RPMI7951 (cell line): ENCODE results near the gene LINC00237. TPM values are rescaled to one million over a fixed set of nuclear protein-coding genes. Genes with fewer than 3 reads are reported as not detected.

Source experiments
- DNase-seq: peaks from one replicate; pipeline ENCODE4 v3.0.0-alpha.2; 2012; ENCODE audit warnings: low read depth
- total RNA-seq: library from RNA; depleted of rRNA; stranded (reverse); fragments of >200 nt; shearing (Covaris generic); gene quantifications from 2 replicates; pipeline ENCODE4 v1.2.3, GENCODE V29; 2014

Gene LINC00237
- total RNA-seq, 1 experiment from 2014 or later, result not detected

DNA sequence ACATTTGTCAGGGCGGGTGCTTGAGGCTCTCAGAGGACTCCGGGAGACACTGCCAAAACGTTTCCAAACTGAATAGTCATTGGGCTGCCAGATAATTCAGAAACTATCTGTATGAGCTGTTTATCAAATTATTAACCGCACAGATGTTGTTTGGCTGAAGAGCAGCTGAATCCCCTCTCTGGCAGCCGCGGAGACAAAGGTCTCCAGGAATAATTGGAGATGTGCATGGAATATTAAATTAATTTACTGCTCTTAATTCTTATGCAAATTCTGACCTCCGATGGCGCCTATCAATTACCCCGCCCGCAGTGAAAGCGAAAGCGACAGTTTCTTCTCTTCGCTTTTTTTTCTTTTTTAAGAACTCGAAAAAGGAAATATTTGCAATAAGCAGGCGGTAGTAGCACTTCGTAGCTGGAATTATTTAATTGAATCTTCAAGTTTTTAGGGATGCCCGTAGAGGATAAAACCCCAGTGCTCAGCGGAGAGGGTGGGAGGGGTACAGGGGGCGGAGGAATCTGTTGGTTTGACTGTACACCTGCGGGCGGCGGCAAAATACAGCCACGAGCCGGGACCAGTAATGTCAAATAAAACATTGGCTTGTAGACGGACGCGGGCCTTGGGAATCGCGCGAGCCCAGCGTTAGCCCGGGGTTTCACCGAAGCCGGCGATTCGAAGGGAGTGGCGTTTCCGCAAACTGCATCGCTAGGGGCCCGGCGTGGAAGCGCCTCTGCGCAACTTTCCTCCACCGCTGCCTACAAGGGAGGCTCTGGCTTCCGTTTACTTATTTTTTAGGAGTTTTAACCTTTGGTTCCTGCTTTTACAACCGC, 6.2 kb downstream of the LINC00237 start:
- DNase-seq, result no peak

DNA sequence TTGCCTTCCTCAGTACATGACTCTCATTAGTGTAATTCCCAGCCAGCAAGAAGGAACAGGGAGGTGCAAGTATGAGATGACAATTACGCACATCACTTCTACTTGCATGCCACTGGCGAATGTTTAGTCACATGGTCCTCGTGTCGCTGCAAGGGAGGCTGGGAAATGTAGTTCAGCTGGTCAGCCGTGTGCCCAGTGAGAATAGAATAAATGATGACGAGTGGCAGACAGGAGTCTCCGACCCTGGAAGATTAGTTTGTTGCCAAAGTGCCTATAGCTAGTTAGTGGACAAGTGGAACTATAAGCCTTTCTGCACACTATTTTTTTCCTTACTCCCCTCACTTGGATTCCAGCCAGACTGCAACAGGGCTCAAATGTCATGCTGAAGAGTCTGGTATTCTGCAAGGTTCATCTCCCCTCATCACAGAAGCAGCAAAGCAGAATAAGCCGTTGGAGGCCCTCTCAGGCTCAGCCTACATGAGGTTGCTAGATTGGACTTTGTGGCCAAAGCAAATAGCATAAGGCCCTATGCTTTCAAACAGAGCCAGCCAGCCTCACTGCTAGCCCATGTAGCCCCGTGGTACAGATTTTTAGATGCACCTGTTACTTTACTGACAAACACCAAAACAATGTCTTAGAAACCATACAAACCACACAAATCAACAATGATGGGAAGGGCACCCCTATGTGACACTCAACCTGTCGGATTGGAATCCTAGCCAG, 9.7 kb downstream of the LINC00237 start:
- DNase-seq, result peak; percentile 84

DNA sequence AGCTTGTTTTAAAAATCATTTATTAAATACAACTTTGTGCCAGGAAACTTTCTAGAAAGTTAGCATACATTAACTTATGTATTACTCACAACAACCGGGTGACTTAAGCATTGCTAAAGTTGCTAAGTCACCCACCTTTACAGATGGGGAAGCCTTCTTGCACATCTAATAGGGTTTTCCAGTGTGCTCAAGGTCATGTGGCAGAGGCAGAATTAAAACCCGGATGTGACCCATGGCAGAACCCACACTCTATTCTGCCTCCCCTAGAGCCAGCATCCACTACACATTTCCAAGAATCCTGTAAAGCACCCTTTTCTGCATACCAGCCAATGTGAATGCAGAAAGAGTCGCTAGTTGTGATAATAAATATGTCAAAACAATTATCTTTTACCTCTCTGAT, 13.4 kb downstream of the LINC00237 start:
- DNase-seq, result no peak

DNA sequence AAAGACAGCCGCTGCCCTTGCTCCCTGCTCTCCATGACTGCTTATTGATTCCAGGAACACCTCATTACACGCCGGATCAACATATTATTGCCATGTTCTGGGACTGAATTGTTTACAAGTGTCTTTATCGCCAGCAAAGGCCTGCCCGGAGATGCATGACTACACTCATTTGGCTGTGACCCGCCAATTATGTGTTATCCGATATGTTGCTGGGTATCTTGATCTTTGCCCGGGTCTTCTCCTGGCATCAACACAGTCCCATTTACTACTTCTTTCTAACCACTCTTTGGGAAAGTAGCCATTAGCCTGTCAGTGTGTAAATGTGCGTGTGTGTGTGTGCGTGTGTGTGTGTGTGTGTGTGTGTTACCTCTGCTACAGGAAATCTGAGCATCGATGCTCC, 15.4 kb downstream of the LINC00237 start:
- no peak for DNase-seq

DNA sequence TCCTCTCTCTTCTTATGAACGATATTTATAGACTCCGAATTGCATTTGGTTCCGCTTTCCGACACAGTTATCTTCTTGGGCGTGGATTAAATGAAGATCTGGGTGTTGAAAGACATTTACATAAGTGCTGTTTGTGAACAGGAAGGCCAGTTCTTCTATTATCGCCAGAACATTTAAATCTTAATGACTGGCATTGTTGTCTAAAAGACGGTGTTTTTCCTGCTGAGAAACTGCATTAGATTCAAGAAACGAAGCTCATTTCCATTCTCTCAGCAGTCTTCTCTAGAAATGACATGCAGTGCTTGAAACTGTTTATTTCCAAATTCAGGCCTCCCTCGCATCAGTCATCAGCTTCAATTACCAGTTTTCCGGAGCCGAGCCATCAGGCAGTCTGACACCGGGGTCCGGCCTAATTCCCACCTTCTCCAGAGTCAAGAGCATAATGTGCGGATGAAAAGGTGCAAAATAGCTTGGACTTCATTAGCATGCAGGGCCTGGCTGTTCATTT, 16.0 kb downstream of the LINC00237 start:
- DNase-seq, result no peak

DNA sequence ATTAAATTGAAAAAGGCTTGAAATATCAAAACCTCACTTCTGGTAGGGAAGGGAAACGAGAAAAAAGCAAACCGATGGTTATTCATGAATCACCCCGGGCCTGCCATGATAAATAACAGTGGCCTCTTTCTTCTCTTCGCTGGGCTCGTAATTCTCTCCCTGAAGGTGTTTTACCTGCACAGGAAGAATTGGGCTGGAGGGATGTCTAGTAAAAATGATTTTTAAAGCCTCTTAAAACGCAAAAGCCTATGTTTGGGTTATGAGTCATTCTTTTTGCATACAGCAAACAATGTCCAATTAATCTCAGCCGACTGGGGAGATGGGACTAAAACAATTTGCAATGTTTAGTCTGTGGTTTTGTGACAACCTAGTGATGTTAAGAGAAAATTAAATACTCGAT, 16.8 kb downstream of the LINC00237 start:
- peak; percentile 14 for DNase-seq

DNA sequence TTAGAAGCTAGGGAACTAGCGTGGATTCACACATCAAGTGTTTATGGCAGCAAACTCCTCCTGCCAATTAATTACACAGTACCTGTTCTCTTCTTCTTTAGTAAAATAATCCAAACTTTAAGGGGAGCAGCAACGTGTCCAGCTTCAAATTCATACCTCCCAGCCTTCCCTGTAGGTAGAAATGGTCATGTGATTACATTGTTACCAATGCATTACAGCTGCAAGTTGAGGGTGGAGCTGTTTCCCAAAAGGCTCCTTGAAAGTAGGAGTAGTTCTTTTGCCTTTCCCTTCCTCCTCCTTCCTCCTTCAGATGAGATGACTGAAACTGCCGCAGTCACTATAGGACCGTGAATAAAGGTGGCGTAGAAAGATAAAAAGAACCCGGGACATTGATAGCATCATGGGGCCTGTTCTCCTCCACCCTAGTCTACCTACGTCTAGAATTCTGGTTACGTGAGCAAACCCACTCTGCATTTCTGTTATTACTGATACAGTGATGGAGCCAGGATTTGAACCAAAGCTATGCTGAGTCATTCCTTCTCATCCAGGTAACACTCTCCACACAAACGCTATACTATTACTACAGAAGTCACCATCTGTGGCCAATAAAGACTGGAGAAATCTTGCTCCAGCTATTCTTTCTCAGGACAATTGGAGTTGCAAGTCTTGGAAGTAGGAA, 18.2 kb downstream of the LINC00237 start:
- DNase-seq, result no peak

DNA sequence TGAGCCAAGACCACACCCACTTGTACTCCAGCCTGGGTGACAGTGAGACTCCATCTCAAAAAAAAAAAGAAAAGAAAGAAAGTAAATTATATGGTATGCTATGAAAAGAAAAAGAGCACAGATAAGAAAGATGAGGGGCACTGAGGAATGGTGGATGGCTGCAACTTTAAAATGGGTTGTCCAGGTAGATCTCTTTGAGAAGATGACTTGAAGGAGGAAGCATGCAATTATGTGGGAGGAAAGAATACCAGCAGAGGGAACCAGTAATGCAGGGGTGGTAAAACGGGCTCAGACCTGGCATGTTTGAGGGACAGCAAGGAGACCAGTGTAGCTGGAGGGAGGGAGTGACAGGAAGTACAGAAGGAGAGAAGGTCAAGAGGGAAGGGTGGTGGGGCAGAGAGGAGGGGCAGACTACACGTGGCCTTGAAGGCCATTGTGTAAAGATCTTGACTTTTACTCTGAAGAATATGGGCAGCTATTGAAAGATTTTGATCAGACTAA, 22.3 kb downstream of the LINC00237 start:
- DNase-seq, result no peak

DNA sequence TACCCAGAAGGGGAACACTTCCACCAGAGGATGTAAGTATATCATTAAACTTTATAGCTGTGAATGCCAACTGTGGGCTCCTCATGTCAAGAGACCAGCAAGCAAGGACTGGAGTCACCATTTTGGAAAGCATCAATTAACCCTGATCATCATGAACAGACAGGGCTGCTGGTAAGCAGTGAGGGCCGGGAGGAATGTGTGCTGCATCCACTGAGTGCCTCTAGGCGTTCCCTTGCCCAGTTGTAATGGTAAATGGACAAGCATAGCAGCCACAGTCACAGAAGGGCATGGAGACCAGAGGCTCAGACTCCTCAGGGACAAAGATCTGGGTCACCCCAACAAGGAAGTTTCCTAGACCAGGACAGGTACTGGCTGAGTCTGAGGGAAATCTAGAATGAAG, 23.6 kb downstream of the LINC00237 start:
- DNase-seq, result no peak

DNA sequence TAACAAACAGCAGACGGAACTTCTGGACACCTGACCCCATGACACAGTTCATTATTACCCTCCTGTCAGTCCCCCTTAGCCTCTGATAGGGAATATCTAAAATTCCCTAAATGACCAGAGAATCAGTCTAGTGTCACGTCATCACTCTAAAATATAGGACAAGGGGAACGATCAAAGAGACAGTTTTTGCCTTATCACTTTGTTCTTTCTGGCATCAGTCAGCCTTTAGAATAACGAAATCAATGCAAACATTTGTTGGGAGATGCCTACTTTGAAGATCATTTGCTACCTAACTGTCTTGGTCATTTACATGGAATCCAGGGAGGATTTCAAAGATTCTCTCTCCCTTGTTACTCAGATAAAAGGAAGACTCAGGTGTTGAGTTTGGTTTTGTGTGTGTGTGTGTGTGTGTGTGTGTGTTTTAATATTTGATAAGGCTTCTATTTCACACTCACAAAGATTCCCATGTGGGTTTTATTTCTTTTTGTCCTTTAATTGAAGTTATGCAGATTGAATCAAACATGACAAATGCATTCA, 28.3 kb downstream of the LINC00237 start:
- DNase-seq, result no peak

DNA sequence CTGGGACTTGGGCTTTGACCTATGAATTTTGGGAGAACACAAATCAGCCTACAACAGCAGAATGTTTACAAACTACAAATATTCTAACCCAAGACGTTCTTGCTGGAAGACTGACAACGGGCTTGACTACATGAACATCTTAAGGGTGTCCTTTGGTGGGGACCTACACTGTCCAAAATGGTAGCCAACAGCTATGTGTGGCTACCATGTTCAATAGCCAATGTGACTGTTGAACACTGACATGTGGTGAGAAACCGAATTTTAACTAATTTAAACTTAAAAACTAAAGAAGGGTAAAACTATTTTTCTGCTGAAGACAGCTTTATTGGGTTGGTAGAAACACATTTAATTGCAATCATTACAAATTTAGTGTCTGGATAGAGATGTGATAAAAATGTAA, 30.1 kb downstream of the LINC00237 start:
- no peak for DNase-seq

DNA sequence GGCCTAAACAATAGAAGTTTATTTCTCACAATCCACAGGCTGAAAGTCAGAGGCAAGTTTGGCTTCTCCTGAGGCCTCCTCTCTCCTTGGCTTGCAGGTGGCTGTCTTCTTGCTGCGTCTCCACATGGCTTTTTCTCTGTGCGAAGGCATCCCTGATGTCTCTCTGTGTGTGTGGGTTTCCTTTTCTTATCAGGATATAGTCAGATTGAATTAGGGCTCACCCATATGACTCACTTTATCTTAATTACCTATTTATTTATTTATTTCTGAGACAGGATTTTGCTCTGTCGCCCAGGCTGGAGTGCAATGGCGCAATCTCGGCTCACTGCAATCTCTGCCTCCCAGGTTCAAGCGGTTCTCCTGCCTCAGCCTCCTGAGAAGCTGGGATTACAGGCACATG, 30.7 kb downstream of the LINC00237 start:
- DNase-seq, result peak; percentile 43

DNA sequence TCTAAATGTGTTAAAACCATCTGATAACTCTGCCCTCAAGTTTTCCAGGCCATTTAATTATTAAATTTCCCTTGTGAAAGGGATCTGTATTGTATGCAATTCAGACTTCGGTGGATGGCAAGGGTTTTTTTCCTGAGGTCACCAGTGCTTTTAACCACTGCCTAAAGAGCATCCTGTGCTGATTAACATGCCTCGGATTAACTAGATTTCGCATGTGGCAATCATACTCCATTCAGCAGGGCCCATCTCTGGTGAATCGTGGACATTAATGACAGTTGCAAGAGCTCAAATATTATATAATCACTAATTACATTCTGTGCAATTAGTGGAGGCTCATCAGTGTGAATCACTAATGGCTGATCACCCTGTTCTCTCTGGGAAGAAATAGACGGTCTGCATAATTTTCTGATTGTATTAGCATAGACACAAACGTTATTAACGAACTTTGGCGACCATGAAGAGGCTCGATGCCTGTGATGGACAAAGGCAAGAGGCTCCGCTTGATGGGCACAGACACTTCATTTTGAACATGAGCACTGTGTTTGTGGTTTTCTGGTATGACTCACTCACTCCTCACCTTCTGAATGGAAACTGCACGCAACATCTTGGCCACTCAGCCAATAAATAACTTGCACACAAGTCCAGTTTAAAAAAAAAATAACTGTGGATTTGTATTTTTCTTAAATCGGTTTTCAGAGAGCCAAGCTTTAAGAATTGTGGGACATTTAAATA, 31.4 kb downstream of the LINC00237 start:
- DNase-seq, result peak; percentile 90

DNA sequence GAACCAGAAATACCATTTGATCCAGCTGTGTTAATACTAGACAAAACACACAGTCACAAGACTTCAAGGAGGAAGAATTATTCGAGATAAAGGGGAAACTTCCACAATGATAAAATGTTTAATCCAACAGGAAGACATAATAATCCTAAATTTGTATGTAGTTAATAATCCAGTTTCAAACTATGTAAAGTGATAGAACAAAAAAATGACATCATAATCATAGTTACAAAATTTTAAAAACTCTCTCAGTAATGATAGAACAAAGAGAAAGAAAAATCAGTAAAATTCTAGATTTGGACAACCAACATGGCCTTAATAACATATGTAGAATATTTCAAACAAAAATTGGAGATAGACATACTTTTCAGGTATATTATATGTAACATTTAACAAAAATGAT, 38.9 kb downstream of the LINC00237 start:
- DNase-seq, result no peak

DNA sequence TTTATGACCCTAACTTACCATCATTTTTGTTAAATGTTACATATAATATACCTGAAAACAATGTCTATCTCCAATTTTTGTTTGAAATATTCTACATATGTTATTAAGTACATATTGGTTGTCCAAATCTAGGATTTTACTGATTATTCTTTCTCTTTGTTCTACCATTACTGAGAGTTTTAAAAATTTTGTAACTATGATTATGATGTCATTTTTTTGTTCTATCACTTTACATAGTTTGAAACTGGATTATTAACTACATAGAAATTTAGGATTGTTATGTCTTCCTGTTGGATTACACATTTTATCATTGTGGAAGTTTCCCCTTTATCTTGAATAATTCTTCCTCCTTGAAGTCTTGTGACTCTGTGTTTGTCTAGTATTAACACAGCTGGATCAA, 41.2 kb downstream of the LINC00237 start:
- DNase-seq, result no peak

DNA sequence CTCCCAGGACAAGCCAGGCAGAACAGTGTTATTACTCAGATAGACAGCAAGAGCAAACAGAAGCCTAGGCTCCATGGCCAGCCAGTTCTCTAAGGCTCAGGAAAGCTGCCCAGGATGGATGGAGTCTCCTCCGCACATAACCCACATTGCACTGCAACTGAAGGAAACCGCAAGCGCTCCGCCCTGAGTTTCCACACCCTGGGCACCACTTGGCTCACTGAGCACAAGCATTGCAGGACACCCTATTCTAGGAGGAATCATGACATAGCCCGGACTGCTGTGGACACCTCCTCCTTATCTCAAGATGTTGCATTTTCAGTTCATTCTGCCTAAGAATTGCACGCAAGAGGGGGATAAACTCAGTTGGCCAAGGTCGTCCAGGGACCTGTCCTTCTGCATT, 42.9 kb downstream of the LINC00237 start:
- peak; percentile 36 for DNase-seq

DNA sequence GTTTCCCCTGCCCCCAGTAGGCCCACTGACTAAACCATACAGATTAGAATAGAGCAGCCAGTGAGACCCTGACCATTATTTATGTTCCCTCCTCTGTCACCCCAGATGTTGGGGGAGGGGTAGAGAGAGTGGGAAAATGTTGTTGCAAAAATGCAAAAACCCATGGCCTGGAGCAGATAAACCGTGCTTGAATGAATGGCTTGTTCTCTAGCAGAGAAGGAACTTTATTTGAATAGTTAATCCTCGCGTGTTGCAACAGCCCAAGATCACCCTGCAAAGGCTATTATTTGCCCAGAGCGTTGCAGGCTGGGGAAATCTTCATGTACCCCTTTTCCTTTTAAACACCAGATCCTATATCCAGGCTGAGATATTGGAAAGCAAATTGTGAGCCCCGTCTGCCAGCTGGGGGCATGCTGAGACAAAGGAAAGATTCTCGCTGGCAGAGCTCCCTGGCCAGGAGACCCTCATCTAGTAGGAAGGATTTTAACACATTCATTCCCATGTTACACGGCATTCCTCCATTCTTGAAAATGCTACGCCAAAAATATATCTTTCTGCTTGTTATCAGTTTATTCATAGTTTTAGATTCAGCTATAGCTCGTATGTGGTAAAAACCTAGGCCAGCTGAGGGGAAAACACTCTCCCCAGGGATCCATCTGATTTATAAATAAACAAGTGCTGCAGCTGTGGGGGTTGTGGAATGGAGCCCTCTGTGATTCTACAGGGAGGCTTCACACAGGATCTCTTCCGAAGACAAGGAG, 53.0 kb downstream of the LINC00237 start:
- DNase-seq, result peak; percentile 31

DNA sequence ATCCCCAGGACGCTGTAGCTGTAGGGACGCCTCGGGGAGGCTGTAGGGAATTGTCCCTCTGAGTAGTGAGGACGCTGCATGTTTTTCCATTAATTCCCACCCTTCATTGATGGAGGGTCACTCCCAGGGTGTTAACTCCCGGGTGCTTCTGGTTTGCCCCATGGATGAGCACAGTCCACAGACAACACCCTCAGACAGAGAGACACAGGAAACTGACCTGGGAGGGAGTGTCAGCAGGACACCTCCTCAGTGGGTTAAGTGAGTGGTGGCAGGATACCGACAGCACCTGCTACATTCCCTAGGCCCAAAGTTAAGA, 53.5 kb downstream of the LINC00237 start:
- no peak for DNase-seq

DNA sequence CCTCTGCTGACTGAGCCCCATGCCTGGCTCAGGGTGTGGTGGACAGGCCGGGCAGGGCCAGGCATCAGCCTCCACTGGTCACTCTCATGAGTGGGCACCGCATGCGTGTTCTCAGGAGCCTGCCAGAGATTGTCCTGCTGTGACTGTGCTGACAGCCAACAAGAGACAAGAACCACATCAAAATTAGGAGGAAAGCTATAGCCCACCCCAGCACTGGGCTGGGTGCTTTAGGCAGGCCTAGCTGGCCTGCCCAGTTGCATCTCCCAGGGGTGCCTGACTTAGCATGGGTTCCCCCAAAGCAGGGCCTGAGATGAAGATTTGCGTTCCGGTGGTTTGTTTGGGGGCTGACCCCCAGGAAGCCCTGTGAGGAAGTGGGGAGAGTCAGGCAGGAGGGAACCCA, 53.9 kb downstream of the LINC00237 start:
- no peak for DNase-seq

DNA sequence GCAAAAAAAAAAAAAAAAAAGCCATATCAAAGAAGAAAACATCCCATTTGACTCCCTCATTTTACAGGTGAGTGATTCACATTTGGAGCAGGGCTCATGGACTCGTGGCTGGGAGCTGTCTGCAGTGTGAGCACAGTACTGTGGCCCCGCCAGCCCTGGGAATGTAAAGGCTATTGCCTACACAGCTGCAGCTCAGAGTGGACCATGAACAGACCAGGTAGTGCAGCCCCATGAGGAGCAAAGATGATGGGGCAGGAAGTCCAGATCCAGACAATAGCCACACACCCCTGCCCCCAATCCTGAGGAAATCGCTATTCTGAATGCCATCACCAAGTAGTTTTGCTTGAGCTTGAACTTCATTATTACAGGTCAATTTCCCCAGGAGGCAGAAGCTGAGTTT, 55.4 kb downstream of the LINC00237 start:
- no peak for DNase-seq
